Endothelial cell (in vitro differentiated cells): Measurements from ENCODE around the gene GLT6D1. TPM values are rescaled to one million over a fixed set of nuclear protein-coding genes. Genes with fewer than 3 reads are reported as not detected.

ENCODE experiments used
- DNase-seq: peaks from one replicate; pipeline ENCODE4 v3.0.0; 2021; ENCODE audit warnings: low spot score
- H3K27ac Mint-ChIP-seq: one replicate; pipeline ENCODE4 v1.8.0; 2021; ENCODE audit warnings: mixed read lengths, inconsistent platforms; ENCODE audit not compliant: unreplicated experiment
- H3K27me3 Mint-ChIP-seq: one replicate; pipeline ENCODE4 v1.8.0; 2021; ENCODE audit warnings: mild to moderate bottlenecking, moderate library complexity, mixed read lengths, inconsistent platforms; ENCODE audit not compliant: unreplicated experiment
- H3K36me3 Mint-ChIP-seq: one replicate; pipeline ENCODE4 v1.8.0; 2021; ENCODE audit warnings: mild to moderate bottlenecking, low read depth, mixed read lengths, inconsistent platforms; ENCODE audit not compliant: unreplicated experiment
- H3K4me1 Mint-ChIP-seq: one replicate; pipeline ENCODE4 v1.8.0; 2021; ENCODE audit warnings: mild to moderate bottlenecking, mixed read lengths, inconsistent platforms; ENCODE audit not compliant: unreplicated experiment
- H3K4me3 Mint-ChIP-seq: one replicate; pipeline ENCODE4 v1.8.0; 2021; ENCODE audit warnings: mild to moderate bottlenecking, mixed read lengths, inconsistent platforms; ENCODE audit not compliant: unreplicated experiment
- H3K9me3 Mint-ChIP-seq: one replicate; pipeline ENCODE4 v1.8.0; 2021; ENCODE audit warnings: mixed read lengths, inconsistent platforms; ENCODE audit not compliant: unreplicated experiment
- total RNA-seq: library from RNA; stranded (reverse); fragmentation: NEBNext Ultra II Directional; extraction: Animal tissue kit (Norgen Biotek cat#: 25700); gene quantifications from one replicate; pipeline ENCODE4 v1.2.1, GENCODE V29; 2021; ENCODE audit not compliant: unreplicated experiment
- TF ChIP-seq, protein P1 (sequence below): fragments of 200-600 bp; sonication (generic); IDR thresholded peaks from one replicate; pipeline ENCODE4 v1.5.0; 2021; ENCODE audit warnings: antibody characterized with exemption; ENCODE audit not compliant: unreplicated experiment

Gene GLT6D1
- total RNA-seq, 1 donor from 2014 or later: not detected

- Mint-ChIP-seq H3K27ac (no peak overlapping the region), H3K4me3 (no peak overlapping the region), H3K9me3 (no peaks in the 10 kb centered on the region), H3K4me1 (no peaks in the 10 kb centered on the region), H3K27me3 (peaks cover 1% of the 10 kb centered on the region), H3K36me3 (no peaks in the 10 kb centered on the region)
- TF ChIP-seq, protein P1, sequence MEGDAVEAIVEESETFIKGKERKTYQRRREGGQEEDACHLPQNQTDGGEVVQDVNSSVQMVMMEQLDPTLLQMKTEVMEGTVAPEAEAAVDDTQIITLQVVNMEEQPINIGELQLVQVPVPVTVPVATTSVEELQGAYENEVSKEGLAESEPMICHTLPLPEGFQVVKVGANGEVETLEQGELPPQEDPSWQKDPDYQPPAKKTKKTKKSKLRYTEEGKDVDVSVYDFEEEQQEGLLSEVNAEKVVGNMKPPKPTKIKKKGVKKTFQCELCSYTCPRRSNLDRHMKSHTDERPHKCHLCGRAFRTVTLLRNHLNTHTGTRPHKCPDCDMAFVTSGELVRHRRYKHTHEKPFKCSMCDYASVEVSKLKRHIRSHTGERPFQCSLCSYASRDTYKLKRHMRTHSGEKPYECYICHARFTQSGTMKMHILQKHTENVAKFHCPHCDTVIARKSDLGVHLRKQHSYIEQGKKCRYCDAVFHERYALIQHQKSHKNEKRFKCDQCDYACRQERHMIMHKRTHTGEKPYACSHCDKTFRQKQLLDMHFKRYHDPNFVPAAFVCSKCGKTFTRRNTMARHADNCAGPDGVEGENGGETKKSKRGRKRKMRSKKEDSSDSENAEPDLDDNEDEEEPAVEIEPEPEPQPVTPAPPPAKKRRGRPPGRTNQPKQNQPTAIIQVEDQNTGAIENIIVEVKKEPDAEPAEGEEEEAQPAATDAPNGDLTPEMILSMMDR: no peak
- DNase-seq: no peak
Measured at GRCh38 chr9:135592625-135593024, 46.7 kb downstream of the GLT6D1 start.

DNA sequence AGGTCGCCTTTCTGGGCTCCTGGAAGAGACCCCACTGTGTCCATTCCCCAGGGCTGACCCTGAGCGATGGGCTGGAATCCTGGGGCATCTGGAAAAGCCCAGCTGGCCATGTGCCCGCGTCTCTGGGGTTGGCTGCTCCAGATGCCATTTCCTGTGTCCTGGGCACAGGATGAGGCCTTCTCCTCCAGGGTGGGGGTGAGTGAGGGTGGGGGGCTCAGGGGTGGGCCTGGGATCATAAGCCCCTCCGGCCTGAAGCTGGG lies 47.1 kb downstream of the GLT6D1 start:
- H3K4me1 Mint-ChIP-seq: no peaks in the 10 kb centered on the region
- H3K4me3 Mint-ChIP-seq: no peak overlapping the region
- H3K9me3 Mint-ChIP-seq: no peaks in the 10 kb centered on the region
- no peaks in the 10 kb centered on the region for H3K36me3 Mint-ChIP-seq
- H3K27ac Mint-ChIP-seq: no peak overlapping the region
- no peak for DNase-seq
- peaks cover 1% of the 10 kb centered on the region for H3K27me3 Mint-ChIP-seq
- TF ChIP-seq, protein P1: no peak

DNA sequence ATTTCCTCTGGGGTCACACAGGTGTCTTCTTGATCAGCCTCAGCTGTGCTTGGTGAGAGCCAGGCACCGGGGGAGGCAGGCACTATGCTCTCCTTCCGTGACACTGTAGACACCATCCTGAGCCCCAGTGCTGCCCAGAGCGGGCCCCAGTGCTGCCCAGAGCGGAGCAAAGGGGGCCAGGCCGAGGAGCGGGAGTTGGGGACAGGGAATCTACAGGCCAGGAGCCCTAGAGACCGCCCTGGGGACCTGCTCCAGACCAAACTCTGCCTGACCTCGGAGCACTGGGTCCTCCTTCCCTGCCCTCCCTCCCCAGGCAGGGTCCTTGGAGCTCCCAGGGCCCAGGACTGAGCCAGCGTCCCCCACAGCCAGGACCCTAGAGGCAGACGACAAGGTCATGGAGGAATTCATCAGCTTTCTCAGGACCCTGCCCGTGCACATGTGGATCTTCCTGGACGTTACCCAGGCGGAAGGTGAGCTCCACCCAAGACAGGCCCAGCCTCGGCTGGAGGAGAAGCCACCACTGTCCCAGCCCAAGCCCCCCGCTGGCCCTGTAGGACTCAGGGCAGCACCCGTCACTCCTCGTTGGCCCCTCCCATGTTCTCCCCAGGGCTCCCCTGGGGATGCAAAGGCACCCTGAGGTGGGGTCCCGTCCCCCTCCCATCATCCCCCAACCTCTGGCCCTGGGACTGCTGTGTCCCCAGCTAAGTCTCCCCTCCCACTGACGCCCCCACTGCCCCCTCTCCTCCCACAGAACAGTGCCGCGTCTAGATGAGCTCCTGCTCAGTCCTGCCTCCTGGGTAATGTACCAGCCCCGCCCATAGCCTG lies 47.6 kb downstream of the GLT6D1 start:
- Mint-ChIP-seq H3K27me3 (peaks cover 1% of the 10 kb centered on the region), H3K27ac (no peak overlapping the region), H3K36me3 (no peaks in the 10 kb centered on the region), H3K4me3 (no peak overlapping the region), H3K4me1 (no peaks in the 10 kb centered on the region), H3K9me3 (no peaks in the 10 kb centered on the region)
- TF ChIP-seq, protein P1: no peak
- DNase-seq: no peak

DNA sequence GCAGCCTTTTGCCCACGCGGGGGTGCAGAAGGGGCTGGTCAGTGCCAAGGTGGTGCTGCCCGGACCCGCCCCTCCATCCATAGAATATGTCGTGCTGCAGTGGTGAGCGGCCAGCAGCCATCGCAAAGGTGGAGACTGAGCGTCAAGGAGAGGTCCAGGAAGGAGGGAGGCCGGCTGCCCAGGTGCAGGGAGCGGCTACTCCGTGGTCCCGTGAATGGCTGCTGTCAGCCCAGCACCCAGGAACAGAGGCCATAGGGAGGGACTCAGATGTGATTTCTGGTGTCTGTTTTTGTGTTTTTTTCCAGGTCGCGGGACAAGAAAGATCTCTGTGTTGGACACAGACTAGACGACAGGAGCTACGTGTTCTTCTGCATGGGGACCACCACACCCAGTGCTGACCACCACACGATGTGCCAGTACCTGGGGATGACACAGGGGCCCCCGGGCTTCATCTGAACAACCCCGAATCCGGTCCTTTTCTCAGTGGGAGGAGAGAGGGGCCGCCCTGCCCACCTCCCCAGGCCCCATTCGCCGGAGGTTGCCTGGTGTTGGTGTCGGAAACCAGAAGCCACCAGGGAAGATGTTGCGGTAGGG lies 48.8 kb downstream of the GLT6D1 start:
- H3K36me3 Mint-ChIP-seq: no peaks in the 10 kb centered on the region
- H3K27me3 Mint-ChIP-seq: peaks cover 1% of the 10 kb centered on the region
- H3K4me1 Mint-ChIP-seq: no peaks in the 10 kb centered on the region
- TF ChIP-seq, protein P1: no peak
- no peaks in the 10 kb centered on the region for H3K9me3 Mint-ChIP-seq
- H3K4me3 Mint-ChIP-seq: no peak overlapping the region
- no peak for DNase-seq
- no peak overlapping the region for H3K27ac Mint-ChIP-seq

GRCh38 chr9:135589596-135590485 lies 49.5 kb downstream of the GLT6D1 start:
- no peaks in the 10 kb centered on the region for H3K36me3 Mint-ChIP-seq
- no peaks in the 10 kb centered on the region for H3K9me3 Mint-ChIP-seq
- TF ChIP-seq, protein P1: no peak
- H3K4me1 Mint-ChIP-seq: peaks cover 2% of the 10 kb centered on the region
- H3K27ac Mint-ChIP-seq: no peak overlapping the region
- DNase-seq: no peak
- peaks cover 1% of the 10 kb centered on the region for H3K27me3 Mint-ChIP-seq
- no peak overlapping the region for H3K4me3 Mint-ChIP-seq
